Measurements from ENCODE around the gene KIF16B. TPM values are rescaled to one million over a fixed set of nuclear protein-coding genes. Genes with fewer than 3 reads are reported as not detected.

The KIF16B gene
- total and polyA plus RNA-seq, 4 donors = 5.1 to 19.7 (median 8.4) TPM

DNA sequence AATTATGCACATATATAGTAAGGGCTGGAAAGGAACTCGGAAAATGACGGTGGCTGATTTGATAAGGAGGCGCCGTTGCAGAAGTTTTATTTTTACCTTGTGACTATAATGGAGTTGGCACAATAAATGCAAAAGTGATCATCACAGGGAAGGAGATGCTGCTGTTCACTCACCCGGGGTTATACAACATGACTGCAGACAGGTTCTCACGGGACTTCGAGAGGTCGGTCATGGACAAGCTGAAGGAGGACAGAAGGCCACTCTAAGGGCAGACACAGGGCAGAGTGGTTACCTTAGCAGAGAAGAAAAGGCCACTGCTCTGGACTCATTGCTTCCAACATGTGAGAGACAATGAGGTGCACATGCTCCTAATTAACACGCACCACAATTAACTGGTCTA lies 168.6 kb downstream of the KIF16B start:
- WGBS = 97% methylated on average over 9 of the region's 9 CpGs
- peaks cover 3 to 11% (median 8%) of the 10 kb centered on the region in 4 donors for H3K36me3 ChIP-seq (ENCODE audit: control insufficient read depth in 4 of 4, insufficient read depth in 3 of 4, low read depth in 1 of 4, low read length in 3 of 4)
- no peak for DNase-seq (ENCODE audit: low spot score)

DNA sequence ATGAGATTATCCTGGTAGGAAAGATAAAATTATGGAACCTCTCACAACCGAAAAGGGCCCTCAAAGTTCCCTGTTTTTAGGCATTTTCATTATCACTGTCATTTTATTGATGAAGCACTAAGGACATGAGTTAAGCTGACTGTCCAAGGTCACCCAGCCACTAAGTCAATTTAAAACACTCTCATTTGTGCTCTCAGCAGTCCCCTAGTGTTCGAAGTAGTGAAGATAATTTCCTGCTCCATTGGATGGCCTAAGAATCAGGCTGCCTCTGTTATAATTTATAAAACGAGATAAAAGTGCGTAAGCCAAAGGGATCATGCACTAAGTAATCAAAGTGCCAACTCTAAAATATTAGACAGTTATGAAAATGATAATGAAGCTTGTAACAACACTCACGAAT lies 169.1 kb downstream of the KIF16B start:
- no peaks in the 10 kb centered on the region for H3K27me3 ChIP-seq (ENCODE audit: control insufficient read depth in 4 of 4, insufficient read depth in 4 of 4, low read length in 3 of 4)
- 90% methylated on average over 5 of the region's 5 CpGs for WGBS
- H3K27ac ChIP-seq (ENCODE audit: low read depth in 1 of 2, low read length in 2 of 2) = no peak overlapping the region
- no peaks in the 10 kb centered on the region for H3K4me1 ChIP-seq (ENCODE audit: control insufficient read depth in 4 of 4, insufficient read depth in 4 of 4, low read length in 3 of 4)
- no peak for DNase-seq (ENCODE audit: low spot score)
- H3K9ac ChIP-seq (ENCODE audit: low read depth in 1 of 2, low read length in 2 of 2) = no peak overlapping the region
- H3K9me3 ChIP-seq (ENCODE audit: control insufficient read depth in 4 of 4, low read length in 3 of 4) = no peaks in the 10 kb centered on the region
- no peak overlapping the region for H3K4me3 ChIP-seq (ENCODE audit: low read depth in 1 of 3, low read length in 3 of 3)
- H3K36me3 ChIP-seq (ENCODE audit: control insufficient read depth in 4 of 4, insufficient read depth in 3 of 4, low read depth in 1 of 4, low read length in 3 of 4) = peaks cover 3 to 11% (median 8%) of the 10 kb centered on the region in 4 donors
- TF ChIP-seq FOXA2 (IDR thresholded peaks at IDR 0.05) (no peak), HNF4A (conservative IDR thresholded peaks at IDR 0.05) (no peak)
- TF ChIP-seq, protein P1, sequence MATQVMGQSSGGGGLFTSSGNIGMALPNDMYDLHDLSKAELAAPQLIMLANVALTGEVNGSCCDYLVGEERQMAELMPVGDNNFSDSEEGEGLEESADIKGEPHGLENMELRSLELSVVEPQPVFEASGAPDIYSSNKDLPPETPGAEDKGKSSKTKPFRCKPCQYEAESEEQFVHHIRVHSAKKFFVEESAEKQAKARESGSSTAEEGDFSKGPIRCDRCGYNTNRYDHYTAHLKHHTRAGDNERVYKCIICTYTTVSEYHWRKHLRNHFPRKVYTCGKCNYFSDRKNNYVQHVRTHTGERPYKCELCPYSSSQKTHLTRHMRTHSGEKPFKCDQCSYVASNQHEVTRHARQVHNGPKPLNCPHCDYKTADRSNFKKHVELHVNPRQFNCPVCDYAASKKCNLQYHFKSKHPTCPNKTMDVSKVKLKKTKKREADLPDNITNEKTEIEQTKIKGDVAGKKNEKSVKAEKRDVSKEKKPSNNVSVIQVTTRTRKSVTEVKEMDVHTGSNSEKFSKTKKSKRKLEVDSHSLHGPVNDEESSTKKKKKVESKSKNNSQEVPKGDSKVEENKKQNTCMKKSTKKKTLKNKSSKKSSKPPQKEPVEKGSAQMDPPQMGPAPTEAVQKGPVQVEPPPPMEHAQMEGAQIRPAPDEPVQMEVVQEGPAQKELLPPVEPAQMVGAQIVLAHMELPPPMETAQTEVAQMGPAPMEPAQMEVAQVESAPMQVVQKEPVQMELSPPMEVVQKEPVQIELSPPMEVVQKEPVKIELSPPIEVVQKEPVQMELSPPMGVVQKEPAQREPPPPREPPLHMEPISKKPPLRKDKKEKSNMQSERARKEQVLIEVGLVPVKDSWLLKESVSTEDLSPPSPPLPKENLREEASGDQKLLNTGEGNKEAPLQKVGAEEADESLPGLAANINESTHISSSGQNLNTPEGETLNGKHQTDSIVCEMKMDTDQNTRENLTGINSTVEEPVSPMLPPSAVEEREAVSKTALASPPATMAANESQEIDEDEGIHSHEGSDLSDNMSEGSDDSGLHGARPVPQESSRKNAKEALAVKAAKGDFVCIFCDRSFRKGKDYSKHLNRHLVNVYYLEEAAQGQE (IDR thresholded peaks at IDR 0.05) = no peak

More for the DNA sequence above, 168.6 kb downstream of the KIF16B start:
- H3K27me3 ChIP-seq (ENCODE audit: control insufficient read depth in 4 of 4, insufficient read depth in 4 of 4, low read length in 3 of 4) = no peaks in the 10 kb centered on the region
- H3K27ac ChIP-seq (ENCODE audit: low read depth in 1 of 2, low read length in 2 of 2) = no peak overlapping the region
- H3K9me3 ChIP-seq (ENCODE audit: control insufficient read depth in 4 of 4, low read length in 3 of 4) = no peaks in the 10 kb centered on the region
- no peak overlapping the region for H3K9ac ChIP-seq (ENCODE audit: low read depth in 1 of 2, low read length in 2 of 2)
- H3K4me1 ChIP-seq (ENCODE audit: control insufficient read depth in 4 of 4, insufficient read depth in 4 of 4, low read length in 3 of 4) = no peaks in the 10 kb centered on the region
- TF ChIP-seq HNF4A (conservative IDR thresholded peaks at IDR 0.05) (no peak), GABPA (IDR thresholded peaks at IDR 0.05 in 1 of 2, conservative IDR thresholded peaks at IDR 0.05 in 1 of 2) (no peak), TAF1 (conservative IDR thresholded peaks at IDR 0.05) (no peak), YY1 (IDR thresholded peaks at IDR 0.05) (no peak), FOXA2 (IDR thresholded peaks at IDR 0.05) (no peak), HNF4G (IDR thresholded peaks at IDR 0.05) (no peak), SP1 (IDR thresholded peaks at IDR 0.05) (no peak), NR2F2 (IDR thresholded peaks at IDR 0.05) (no peak), EGR1 (IDR thresholded peaks at IDR 0.05; ENCODE audit: low read depth in 2 of 2) (no peak), RXRA (IDR thresholded peaks at IDR 0.05) (no peak), JUND (IDR thresholded peaks at IDR 0.05) (no peak), FOXA1 (IDR thresholded peaks at IDR 0.05) (no peak)
- TF ChIP-seq, protein P2, sequence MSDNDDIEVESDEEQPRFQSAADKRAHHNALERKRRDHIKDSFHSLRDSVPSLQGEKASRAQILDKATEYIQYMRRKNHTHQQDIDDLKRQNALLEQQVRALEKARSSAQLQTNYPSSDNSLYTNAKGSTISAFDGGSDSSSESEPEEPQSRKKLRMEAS (IDR thresholded peaks at IDR 0.05) = no peak
- TF ChIP-seq, protein P3, sequence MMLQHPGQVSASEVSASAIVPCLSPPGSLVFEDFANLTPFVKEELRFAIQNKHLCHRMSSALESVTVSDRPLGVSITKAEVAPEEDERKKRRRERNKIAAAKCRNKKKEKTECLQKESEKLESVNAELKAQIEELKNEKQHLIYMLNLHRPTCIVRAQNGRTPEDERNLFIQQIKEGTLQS (IDR thresholded peaks at IDR 0.05) = no peak
- TF ChIP-seq, protein P4, sequence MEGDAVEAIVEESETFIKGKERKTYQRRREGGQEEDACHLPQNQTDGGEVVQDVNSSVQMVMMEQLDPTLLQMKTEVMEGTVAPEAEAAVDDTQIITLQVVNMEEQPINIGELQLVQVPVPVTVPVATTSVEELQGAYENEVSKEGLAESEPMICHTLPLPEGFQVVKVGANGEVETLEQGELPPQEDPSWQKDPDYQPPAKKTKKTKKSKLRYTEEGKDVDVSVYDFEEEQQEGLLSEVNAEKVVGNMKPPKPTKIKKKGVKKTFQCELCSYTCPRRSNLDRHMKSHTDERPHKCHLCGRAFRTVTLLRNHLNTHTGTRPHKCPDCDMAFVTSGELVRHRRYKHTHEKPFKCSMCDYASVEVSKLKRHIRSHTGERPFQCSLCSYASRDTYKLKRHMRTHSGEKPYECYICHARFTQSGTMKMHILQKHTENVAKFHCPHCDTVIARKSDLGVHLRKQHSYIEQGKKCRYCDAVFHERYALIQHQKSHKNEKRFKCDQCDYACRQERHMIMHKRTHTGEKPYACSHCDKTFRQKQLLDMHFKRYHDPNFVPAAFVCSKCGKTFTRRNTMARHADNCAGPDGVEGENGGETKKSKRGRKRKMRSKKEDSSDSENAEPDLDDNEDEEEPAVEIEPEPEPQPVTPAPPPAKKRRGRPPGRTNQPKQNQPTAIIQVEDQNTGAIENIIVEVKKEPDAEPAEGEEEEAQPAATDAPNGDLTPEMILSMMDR (IDR thresholded peaks at IDR 0.05; ENCODE audit: low read depth, low read length, missing input control) = no peak
- TF ChIP-seq, protein P5, sequence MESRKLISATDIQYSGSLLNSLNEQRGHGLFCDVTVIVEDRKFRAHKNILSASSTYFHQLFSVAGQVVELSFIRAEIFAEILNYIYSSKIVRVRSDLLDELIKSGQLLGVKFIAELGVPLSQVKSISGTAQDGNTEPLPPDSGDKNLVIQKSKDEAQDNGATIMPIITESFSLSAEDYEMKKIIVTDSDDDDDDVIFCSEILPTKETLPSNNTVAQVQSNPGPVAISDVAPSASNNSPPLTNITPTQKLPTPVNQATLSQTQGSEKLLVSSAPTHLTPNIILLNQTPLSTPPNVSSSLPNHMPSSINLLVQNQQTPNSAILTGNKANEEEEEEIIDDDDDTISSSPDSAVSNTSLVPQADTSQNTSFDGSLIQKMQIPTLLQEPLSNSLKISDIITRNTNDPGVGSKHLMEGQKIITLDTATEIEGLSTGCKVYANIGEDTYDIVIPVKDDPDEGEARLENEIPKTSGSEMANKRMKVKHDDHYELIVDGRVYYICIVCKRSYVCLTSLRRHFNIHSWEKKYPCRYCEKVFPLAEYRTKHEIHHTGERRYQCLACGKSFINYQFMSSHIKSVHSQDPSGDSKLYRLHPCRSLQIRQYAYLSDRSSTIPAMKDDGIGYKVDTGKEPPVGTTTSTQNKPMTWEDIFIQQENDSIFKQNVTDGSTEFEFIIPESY (IDR thresholded peaks at IDR 0.05) = no peak
- TF ChIP-seq, protein P1 (IDR thresholded peaks at IDR 0.05) = no peak
- H3K4me3 ChIP-seq (ENCODE audit: low read depth in 1 of 3, low read length in 3 of 3) = no peak overlapping the region

All from liver (tissue), 9 donors.